Natural killer cell (primary cell): ENCODE results near the gene PPM1M. TPM values are rescaled to one million over a fixed set of nuclear protein-coding genes. Genes with fewer than 3 reads are reported as not detected.
A peak's percentile ranks its signal among the peaks of the same experiment; 100 is the strongest.

ENCODE experiments used
- ATAC-seq, 3 donors: fragments of 150-1000 bp in 2 of 3; fragments of 200-7000 bp in 1 of 3; cut with Tn5 transposase; 1 replicate in 1 of 3; 2 replicates in 2 of 3; pipeline ENCODE4 v1.10.0; 2021; ENCODE audit warnings: mild to moderate bottlenecking in 2 of 3, moderate library complexity in 2 of 3
- DNase-seq, 2 donors: peaks; one replicate each; pipeline versions ENCODE4 v3.0.0 to v3.0.0-alpha.2; 2013 to 2021; ENCODE audit warnings: mixed read lengths in 1 of 2
- H3K27ac ChIP-seq: one replicate; pipeline ENCODE4 v1.5.1; 2013; ENCODE audit warnings: mild to moderate bottlenecking, low read length
- H3K27me3 ChIP-seq: one replicate; pipeline ENCODE4 v1.6.1; 2013; ENCODE audit warnings: low read length; ENCODE audit not compliant: control insufficient read depth, insufficient read depth
- H3K36me3 ChIP-seq: one replicate; pipeline ENCODE4 v1.6.1; 2013; ENCODE audit warnings: low read length; ENCODE audit not compliant: control insufficient read depth, insufficient read depth
- H3K4me1 ChIP-seq: one replicate; pipeline ENCODE4 v1.6.1; 2013; ENCODE audit warnings: low read length; ENCODE audit not compliant: control insufficient read depth, insufficient read depth
- H3K4me3 ChIP-seq: one replicate; pipeline ENCODE4 v1.5.1; 2013; ENCODE audit warnings: low read length
- H3K9me3 ChIP-seq: one replicate; pipeline ENCODE4 v1.6.1; 2013; ENCODE audit warnings: low read length; ENCODE audit not compliant: control insufficient read depth, insufficient read depth
- H3K27ac Mint-ChIP-seq, 2 donors: one replicate each; pipeline ENCODE4 v1.8.0; 2022; ENCODE audit warnings: mild to moderate bottlenecking in 2 of 2, mixed read lengths in 2 of 2, moderate library complexity in 1 of 2
- H3K27me3 Mint-ChIP-seq, 2 donors: one replicate each; pipeline ENCODE4 v1.8.0; 2022; ENCODE audit warnings: low read depth in 2 of 2, mixed read lengths in 2 of 2
- H3K36me3 Mint-ChIP-seq: one replicate; pipeline ENCODE4 v1.8.0; 2022; ENCODE audit warnings: mixed read lengths
- H3K4me1 Mint-ChIP-seq, 2 donors: one replicate each; pipeline ENCODE4 v1.8.0; 2022; ENCODE audit warnings: mixed read lengths in 2 of 2
- H3K4me3 Mint-ChIP-seq: one replicate; pipeline ENCODE4 v1.8.0; 2022; ENCODE audit warnings: mild to moderate bottlenecking, moderate library complexity, mixed read lengths
- H3K9me3 Mint-ChIP-seq, 2 donors: one replicate each; pipeline ENCODE4 v1.8.0; 2022; ENCODE audit warnings: mixed read lengths in 2 of 2
- WGBS: methylation state at CpG from one replicate; pipeline ENCODE4 v1.1.7; 2013; ENCODE audit warnings: missing lambda C conversion rate; ENCODE audit not compliant: insufficient coverage; 5-methylcytosine and 5-hydroxymethylcytosine counted together
- intact Hi-C: fragments of 100-400 bp; cut with micrococcal nuclease; formaldehyde crosslinking; loops from one replicate; pipeline ENCODE4 v1.14.2; 2022
- total RNA-seq, 4 donors: library from RNA; stranded (reverse); fragments of 120-200 nt in 1 of 4; gene quantifications; one replicate each; pipeline versions ENCODE4 v1.2.3 to v1.2.4, GENCODE V29; 2013 to 2022
- TF ChIP-seq, protein P1 (sequence below): fragments of 200-600 bp; IDR thresholded peaks from one replicate; pipeline ENCODE4 v1.8.0; 2022; ENCODE audit warnings: antibody characterized with exemption

The PPM1M gene
- total RNA-seq, 3 donors from 2014 or later (not counting 1 experiment from before 2014, with no cell fraction given): 66.0 to 83.7 (median 77.8) TPM

DNA sequence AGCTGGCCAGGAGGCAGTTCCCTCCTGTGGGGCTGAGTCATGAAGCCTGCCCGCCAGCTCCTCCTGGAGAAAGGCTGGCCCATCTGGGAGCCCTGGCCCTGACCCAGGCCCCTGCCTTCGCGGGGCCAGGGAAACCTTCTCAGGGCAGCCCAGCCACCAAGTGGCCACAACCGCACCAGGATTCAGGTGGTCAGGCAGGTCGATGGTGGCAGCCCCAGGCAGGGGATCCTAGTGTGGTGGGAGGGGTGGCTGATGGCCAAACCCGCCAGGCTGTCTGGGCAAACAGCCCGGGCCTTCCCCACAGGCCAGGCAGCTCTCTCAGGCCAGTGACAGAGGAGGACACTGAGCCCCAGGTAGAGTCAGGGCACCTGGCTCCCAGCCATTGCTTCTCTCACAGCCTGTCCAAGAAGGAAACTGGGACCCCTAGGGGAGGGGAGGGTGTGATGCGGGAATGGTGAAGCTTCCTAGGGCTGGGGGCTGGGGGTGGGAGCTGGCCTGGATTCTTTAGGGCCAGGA is 7.8 kb upstream of the PPM1M start:
- peak overlapping the region; percentile 87 to 91 for H3K27ac Mint-ChIP-seq
- 31% methylated on average over 8 of the region's 8 CpGs for WGBS
- ATAC-seq (no peak), DNase-seq (no peak)
- Histone ChIP-seq H3K27me3 (no peaks in the 10 kb centered on the region), H3K36me3 (peaks cover 7% of the 10 kb centered on the region), H3K4me1 (peaks cover 66% of the 10 kb centered on the region), H3K4me3 (peak overlapping the region; percentile 98), H3K27ac (no peak overlapping the region), H3K9me3 (no peaks in the 10 kb centered on the region)
- peaks cover 29 to 64% of the 10 kb centered on the region in 2 donors for H3K4me1 Mint-ChIP-seq
- peak overlapping the region; percentile 95 for H3K4me3 Mint-ChIP-seq
- intact Hi-C loops: loop anchor here (2.0 kb wide), 1 partner anchor 15 kb away; no protein-coding TSS in a partner anchor
- TF ChIP-seq, protein P1, sequence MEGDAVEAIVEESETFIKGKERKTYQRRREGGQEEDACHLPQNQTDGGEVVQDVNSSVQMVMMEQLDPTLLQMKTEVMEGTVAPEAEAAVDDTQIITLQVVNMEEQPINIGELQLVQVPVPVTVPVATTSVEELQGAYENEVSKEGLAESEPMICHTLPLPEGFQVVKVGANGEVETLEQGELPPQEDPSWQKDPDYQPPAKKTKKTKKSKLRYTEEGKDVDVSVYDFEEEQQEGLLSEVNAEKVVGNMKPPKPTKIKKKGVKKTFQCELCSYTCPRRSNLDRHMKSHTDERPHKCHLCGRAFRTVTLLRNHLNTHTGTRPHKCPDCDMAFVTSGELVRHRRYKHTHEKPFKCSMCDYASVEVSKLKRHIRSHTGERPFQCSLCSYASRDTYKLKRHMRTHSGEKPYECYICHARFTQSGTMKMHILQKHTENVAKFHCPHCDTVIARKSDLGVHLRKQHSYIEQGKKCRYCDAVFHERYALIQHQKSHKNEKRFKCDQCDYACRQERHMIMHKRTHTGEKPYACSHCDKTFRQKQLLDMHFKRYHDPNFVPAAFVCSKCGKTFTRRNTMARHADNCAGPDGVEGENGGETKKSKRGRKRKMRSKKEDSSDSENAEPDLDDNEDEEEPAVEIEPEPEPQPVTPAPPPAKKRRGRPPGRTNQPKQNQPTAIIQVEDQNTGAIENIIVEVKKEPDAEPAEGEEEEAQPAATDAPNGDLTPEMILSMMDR: no peak
- H3K9me3 Mint-ChIP-seq: no peaks in the 10 kb centered on the region
- no peaks in the 10 kb centered on the region for H3K27me3 Mint-ChIP-seq
- H3K36me3 Mint-ChIP-seq: no peaks in the 10 kb centered on the region

DNA sequence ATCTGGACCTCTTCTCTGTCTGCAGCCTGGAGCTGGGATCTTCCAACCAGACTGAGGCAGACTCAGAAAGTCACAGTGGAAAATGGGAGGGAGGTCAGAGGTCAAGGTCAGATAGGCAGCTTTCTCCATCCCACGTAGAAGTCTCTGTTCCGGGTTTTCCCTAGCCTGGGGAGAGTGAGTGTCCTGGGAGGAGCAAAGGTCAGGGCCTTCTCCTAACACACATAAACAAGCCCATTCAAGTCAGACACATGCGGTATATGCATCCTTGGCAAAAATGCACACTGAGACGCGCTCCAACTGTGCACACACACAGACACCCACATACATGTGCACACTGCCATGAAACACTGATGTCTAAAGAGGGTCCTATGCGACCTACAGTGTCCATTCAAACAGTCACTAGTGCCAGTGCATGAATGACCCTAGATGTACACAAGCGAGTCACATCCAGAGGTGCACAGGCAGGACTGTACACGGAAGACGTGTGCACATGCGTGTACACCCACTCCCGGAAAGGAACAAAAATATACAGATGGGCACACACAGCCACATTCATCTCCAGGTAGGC is 7.3 kb upstream of the PPM1M start:
- DNase-seq: no peak
- Histone ChIP-seq H3K36me3 (peaks cover 7% of the 10 kb centered on the region), H3K4me3 (peak overlapping the region; percentile 98), H3K27me3 (no peaks in the 10 kb centered on the region), H3K9me3 (no peaks in the 10 kb centered on the region), H3K4me1 (peaks cover 63% of the 10 kb centered on the region), H3K27ac (peak overlapping the region; percentile 33)
- Mint-ChIP-seq H3K4me1 (peaks cover 30 to 62% of the 10 kb centered on the region in 2 donors), H3K4me3 (peak overlapping the region; percentile 95), H3K9me3 (no peaks in the 10 kb centered on the region), H3K27me3 (no peaks in the 10 kb centered on the region), H3K36me3 (no peaks in the 10 kb centered on the region), H3K27ac (peak overlapping the region; percentile 87 to 91)
- no peak for ATAC-seq
- intact Hi-C loops: loop anchor here (2.0 kb wide), 1 partner anchor 15 kb away; no protein-coding TSS in a partner anchor
- TF ChIP-seq, protein P1: no peak
- 12% methylated on average over 10 of the region's 11 CpGs for WGBS

DNA sequence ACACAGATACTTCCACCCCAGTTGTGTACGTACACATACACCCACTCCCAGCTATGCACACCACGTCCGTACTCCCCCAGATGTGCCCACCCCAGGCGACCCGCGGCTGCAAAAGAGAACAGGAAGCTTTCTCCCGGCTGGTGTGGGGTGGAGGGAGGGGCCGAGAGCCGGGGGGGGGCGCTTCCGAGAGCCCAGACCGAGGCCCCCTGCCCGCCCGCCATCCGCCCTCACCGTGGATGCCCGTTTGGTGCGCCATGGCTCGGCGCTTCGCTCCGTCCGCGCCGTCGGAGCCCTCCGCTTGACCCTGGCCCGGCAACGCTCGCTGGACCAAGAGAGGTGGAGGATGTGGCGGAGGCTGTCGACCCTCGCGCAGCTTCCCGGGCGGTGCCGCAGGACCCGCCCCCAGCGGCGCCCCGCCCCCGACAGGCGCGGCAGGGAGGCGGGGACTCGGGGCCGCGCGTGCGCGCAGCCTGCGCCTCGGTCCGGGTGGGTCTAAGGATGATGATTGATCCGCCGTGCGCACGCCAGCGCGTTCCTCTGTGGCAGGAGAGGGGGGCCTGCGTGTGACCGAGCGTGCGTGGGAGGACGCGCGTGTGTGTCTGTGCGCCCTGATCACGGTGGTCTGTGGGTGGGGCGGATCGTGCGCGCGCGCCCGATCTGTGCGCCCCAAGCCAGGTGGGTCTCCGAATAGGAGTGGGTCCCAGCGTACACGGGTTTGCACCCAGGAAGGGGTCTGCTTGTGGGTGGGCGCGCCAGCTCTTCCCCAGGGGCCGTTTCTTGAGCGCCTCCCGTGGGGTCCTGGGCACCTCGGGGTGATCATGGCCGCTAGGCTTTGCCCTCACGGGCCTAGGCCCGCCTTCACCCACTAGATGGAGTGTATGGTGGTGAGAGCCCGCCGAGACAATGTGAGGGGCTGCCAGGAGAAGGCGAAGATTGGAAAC is 6.5 kb upstream of the PPM1M start, which contains the start of gene TWF2:
Gene TWF2, minus strand, starts transcription at position 398 of the 941 bp plus-strand sequence. Its CDS starts 142 bp downstream, at position 256.
- no peaks in the 10 kb centered on the region for H3K27me3 Mint-ChIP-seq
- TF ChIP-seq, protein P1: peak; percentile 54

More for the DNA sequence above, 6.5 kb upstream of the PPM1M start, which contains the start of gene TWF2:
- Mint-ChIP-seq H3K4me3 (peak within 1 kb of the TSS; percentile 95), H3K36me3 (no peaks in the 10 kb centered on the region), H3K4me1 (peaks cover 31 to 61% of the 10 kb centered on the region in 2 donors), H3K9me3 (no peaks in the 10 kb centered on the region), H3K27ac (peak within 1 kb of the TSS; percentile 87 to 91)
- Histone ChIP-seq H3K27ac (peak within 1 kb of the TSS; percentile 78), H3K4me1 (peaks cover 68% of the 10 kb centered on the region), H3K36me3 (peaks cover 5% of the 10 kb centered on the region), H3K27me3 (no peaks in the 10 kb centered on the region), H3K4me3 (peak within 1 kb of the TSS; percentile 98), H3K9me3 (no peaks in the 10 kb centered on the region)
- ATAC-seq (peak; percentile 89 to 95 (median 92)), DNase-seq (peak; percentile 84 to 94)
- under 1% methylated on average over 90 of the region's 92 CpGs for WGBS
- intact Hi-C loops: loop anchor here (1.0 to 2.0 kb wide), 3 partner anchors 14 to 48 kb away; partner anchors contain the start of genes GLYCTK and WDR82
